MM.1S (cell line): Measurements from ENCODE around the gene STK32B.

Experiments used
- DNase-seq: peaks from one replicate; pipeline ENCODE4 v3.0.0-alpha.2; 2015
- H2AFZ ChIP-seq: fragments of 300-600 bp; sonication (generic); 2 replicates; pipeline ENCODE4 v1.6.0; 2016; ENCODE audit warnings: antibody characterized with exemption, low read length
- H3F3A ChIP-seq: fragments of 300-600 bp; sonication (generic); 2 replicates; pipeline ENCODE4 v1.6.1; 2016; ENCODE audit warnings: mild to moderate bottlenecking, antibody characterized with exemption, low read length, moderate library complexity, mixed read lengths; ENCODE audit not compliant: insufficient read depth
- H3K27ac ChIP-seq: fragments of 300-600 bp; sonication (generic); 2 replicates; pipeline ENCODE4 v1.5.1; 2016; ENCODE audit warnings: mild to moderate bottlenecking, low read length
- H3K27me3 ChIP-seq: fragments of 300-600 bp; sonication (generic); replicated peaks from 2 replicates; pipeline ENCODE4 v1.6.0; 2016; ENCODE audit warnings: low read length; ENCODE audit not compliant: insufficient read depth
- H3K36me3 ChIP-seq: fragments of 300-600 bp; sonication (generic); replicated peaks from 2 replicates; pipeline ENCODE4 v1.6.1; 2016; ENCODE audit warnings: mild to moderate bottlenecking, low read length, mixed read lengths; ENCODE audit not compliant: insufficient read depth
- H3K4me1 ChIP-seq: fragments of 300-600 bp; sonication (generic); 2 replicates; pipeline ENCODE4 v1.6.1; 2016; ENCODE audit warnings: low read length, mixed read lengths
- H3K4me2 ChIP-seq: fragments of 300-600 bp; sonication (generic); 2 replicates; pipeline ENCODE4 v1.6.0; 2016; ENCODE audit warnings: low read depth, low read length
- H3K4me3 ChIP-seq: fragments of 300-600 bp; sonication (generic); 2 replicates; pipeline ENCODE4 v1.5.1; 2016; ENCODE audit warnings: low read length, mixed read lengths
- H3K79me2 ChIP-seq: fragments of 300-600 bp; sonication (generic); 2 replicates; pipeline ENCODE4 v1.6.1; 2016; ENCODE audit warnings: mixed run types, low read length, mixed read lengths
- H3K9ac ChIP-seq: fragments of 300-600 bp; sonication (generic); 2 replicates; pipeline ENCODE4 v1.6.1; 2016; ENCODE audit warnings: low read length, mixed read lengths
- H3K9me2 ChIP-seq: fragments of 300-600 bp; sonication (generic); replicated peaks from 2 replicates; pipeline ENCODE4 v1.6.1; 2016; ENCODE audit warnings: mild to moderate bottlenecking, low read length, mixed read lengths; ENCODE audit not compliant: insufficient read depth
- H3K9me3 ChIP-seq: fragments of 300-600 bp; sonication (generic); replicated peaks from 2 replicates; pipeline ENCODE4 v1.6.1; 2016; ENCODE audit warnings: mild to moderate bottlenecking, low read length, mixed read lengths; ENCODE audit not compliant: insufficient read depth
- H4K20me1 ChIP-seq: fragments of 300-600 bp; sonication (generic); 2 replicates; pipeline ENCODE4 v1.6.1; 2016; ENCODE audit warnings: mild to moderate bottlenecking, low read length, moderate library complexity, mixed read lengths; ENCODE audit not compliant: insufficient read depth
- EZH2 ChIP-seq: fragments of 300-600 bp; sonication (generic); optimal IDR thresholded peaks from 2 replicates; pipeline ENCODE3; 2017; ENCODE audit warnings: low read depth, mild to moderate bottlenecking, antibody characterized with exemption, low read length, mixed read lengths
- EZH2phosphoT487 ChIP-seq: fragments of 300-600 bp; sonication (generic); IDR thresholded peaks from 2 replicates; pipeline ENCODE4 v1.6.1; 2018; ENCODE audit warnings: antibody characterized with exemption, low read length
- TF ChIP-seq, protein P1 (sequence below): fragments of 300-600 bp; sonication (generic); IDR thresholded peaks from 2 replicates; pipeline ENCODE4 v1.5.1; 2016; ENCODE audit warnings: antibody characterized with exemption, low read length, mixed read lengths

Gene STK32B

DNA sequence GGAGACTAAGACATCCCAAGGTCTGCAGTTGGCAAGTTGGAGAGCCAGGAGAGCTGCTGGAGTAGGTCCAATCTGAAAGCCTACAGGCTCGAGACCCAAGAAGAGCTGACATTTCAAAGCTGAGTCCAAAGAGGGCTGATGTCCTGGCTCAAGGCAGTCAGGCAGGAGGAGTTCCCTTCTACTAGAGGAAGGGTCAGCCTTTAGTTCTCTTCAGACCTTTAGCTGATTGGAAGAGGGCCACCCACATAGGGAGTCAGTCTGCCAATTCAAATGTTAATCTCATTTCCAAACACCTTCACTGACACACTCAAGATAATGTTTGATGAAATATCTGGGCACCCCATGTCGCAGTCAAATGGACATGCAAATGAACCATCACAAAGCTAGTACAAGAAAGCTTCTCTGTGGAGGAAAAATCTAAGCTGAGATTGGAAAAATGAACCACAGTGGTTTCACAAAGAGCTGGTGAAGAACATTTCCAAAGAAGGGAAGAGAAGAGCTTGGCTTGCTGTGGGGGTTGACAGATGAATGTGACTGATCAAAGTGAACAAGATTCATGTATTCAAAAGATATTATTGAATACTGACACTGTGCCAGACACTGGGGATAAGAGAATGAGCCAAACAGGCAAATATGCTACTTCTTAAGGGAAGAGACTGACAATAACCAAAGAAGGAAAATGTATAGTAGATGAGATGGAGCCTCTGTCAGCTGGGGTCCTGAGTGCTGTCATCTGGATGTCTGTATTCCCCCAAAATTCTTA, 61.2 kb downstream of the STK32B start:
- no peak overlapping the region for H2AFZ ChIP-seq
- H3K79me2 ChIP-seq = no peaks in the 10 kb centered on the region
- H3K4me3 ChIP-seq = no peak overlapping the region
- H3K9me2 ChIP-seq = no peaks in the 10 kb centered on the region
- TF ChIP-seq, protein P1, sequence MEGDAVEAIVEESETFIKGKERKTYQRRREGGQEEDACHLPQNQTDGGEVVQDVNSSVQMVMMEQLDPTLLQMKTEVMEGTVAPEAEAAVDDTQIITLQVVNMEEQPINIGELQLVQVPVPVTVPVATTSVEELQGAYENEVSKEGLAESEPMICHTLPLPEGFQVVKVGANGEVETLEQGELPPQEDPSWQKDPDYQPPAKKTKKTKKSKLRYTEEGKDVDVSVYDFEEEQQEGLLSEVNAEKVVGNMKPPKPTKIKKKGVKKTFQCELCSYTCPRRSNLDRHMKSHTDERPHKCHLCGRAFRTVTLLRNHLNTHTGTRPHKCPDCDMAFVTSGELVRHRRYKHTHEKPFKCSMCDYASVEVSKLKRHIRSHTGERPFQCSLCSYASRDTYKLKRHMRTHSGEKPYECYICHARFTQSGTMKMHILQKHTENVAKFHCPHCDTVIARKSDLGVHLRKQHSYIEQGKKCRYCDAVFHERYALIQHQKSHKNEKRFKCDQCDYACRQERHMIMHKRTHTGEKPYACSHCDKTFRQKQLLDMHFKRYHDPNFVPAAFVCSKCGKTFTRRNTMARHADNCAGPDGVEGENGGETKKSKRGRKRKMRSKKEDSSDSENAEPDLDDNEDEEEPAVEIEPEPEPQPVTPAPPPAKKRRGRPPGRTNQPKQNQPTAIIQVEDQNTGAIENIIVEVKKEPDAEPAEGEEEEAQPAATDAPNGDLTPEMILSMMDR = no peak
- TF ChIP-seq EZH2phosphoT487 = no peak
- TF ChIP-seq EZH2 = no peak
- H3K4me2 ChIP-seq = no peak overlapping the region
- H3K4me1 ChIP-seq = no peaks in the 10 kb centered on the region
- no peaks in the 10 kb centered on the region for H3K36me3 ChIP-seq
- no peak overlapping the region for H3K9ac ChIP-seq
- no peaks in the 10 kb centered on the region for H3K9me3 ChIP-seq
- no peak overlapping the region for H3K27ac ChIP-seq
- DNase-seq = no peak
- no peaks in the 10 kb centered on the region for H3K27me3 ChIP-seq
- H4K20me1 ChIP-seq = no peaks in the 10 kb centered on the region
- H3F3A ChIP-seq = no peaks in the 10 kb centered on the region

DNA sequence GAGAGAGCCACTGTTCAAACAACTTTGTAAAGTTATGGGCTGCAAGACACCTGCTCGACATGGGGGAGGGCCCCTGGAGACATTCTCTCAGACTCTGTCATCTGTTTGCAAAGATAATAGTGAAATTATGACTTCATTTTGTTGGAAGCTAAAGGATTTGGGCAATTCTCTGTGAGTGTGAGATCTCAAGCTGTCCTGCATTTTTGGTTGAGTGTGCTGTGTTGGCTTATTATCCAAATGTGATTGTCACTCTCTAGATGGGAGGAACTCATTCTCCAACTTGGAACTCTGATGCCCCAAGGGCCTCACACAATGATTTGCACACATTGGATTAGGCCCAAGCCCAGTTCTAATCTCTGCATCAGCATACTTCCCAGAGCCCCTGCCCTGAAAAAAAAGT, 63.7 kb downstream of the STK32B start:
- H3K9me3 ChIP-seq = no peaks in the 10 kb centered on the region
- H3F3A ChIP-seq = no peaks in the 10 kb centered on the region
- H3K4me2 ChIP-seq = no peak overlapping the region
- H2AFZ ChIP-seq = no peak overlapping the region
- H3K4me1 ChIP-seq = no peaks in the 10 kb centered on the region
- no peak for TF ChIP-seq EZH2
- TF ChIP-seq, protein P1 = no peak
- no peak for TF ChIP-seq EZH2phosphoT487
- no peaks in the 10 kb centered on the region for H3K79me2 ChIP-seq
- H3K9ac ChIP-seq = no peak overlapping the region
- DNase-seq = no peak
- no peak overlapping the region for H3K27ac ChIP-seq
- H3K36me3 ChIP-seq = no peaks in the 10 kb centered on the region
- H3K4me3 ChIP-seq = no peak overlapping the region
- no peaks in the 10 kb centered on the region for H3K9me2 ChIP-seq
- no peaks in the 10 kb centered on the region for H4K20me1 ChIP-seq
- no peaks in the 10 kb centered on the region for H3K27me3 ChIP-seq

DNA sequence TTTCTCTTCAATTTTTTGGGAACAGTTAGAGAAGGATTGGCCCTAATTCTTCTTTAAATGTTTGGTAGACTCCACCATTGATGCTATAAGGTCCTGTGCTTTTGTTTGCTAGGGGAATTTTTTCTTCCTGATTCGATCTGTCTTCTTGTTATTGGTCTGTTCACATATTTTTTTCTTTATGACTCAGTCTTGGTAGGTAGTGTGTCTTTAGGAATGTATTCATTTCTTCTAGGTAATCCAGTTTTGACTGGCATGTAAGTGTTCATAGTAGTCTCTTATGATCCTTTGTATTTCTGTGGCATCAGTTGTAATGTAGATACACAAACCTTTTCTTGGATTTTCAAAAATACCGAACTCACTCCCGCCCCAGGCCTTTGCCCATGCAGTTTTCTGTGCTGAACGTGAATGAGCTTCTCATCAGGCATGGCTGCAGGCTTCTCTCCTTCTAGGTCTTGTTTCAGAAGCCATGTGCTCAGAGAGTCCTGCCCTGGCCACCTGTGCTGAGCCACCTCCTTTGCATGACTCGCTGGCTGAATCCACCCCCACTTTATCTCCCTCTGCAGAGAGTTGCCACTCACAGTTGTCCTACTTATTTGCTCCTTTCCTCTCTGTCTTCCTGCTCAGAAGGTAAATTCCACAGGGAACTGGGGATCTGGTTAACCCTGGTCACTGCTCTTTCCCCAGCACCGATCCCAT, 67.0 kb downstream of the STK32B start:
- H3K79me2 ChIP-seq = no peaks in the 10 kb centered on the region
- H3K4me3 ChIP-seq = no peak overlapping the region
- no peaks in the 10 kb centered on the region for H3K4me1 ChIP-seq
- H3K27me3 ChIP-seq = no peaks in the 10 kb centered on the region
- no peaks in the 10 kb centered on the region for H3F3A ChIP-seq
- no peaks in the 10 kb centered on the region for H4K20me1 ChIP-seq
- no peaks in the 10 kb centered on the region for H3K9me2 ChIP-seq
- H3K9me3 ChIP-seq = no peaks in the 10 kb centered on the region
- no peak overlapping the region for H3K9ac ChIP-seq
- H3K36me3 ChIP-seq = no peaks in the 10 kb centered on the region
- DNase-seq = no peak
- H2AFZ ChIP-seq = no peak overlapping the region
- H3K27ac ChIP-seq = no peak overlapping the region
- no peak overlapping the region for H3K4me2 ChIP-seq
- no peak for TF ChIP-seq EZH2
- TF ChIP-seq EZH2phosphoT487 = no peak
- TF ChIP-seq, protein P1 = no peak
